ENCODE measurements around the gene THRB.

GRCh38 chr3:24487325-24488262, 7.1 kb downstream of the THRB start:
- no peak for TF ChIP-seq EZH2 (IDR thresholded peaks at IDR 0.05; ENCODE audit: borderline replicate concordance)
- TF ChIP-seq CTCF (IDR thresholded peaks at IDR 0.05; ENCODE audit: poor library complexity): no peak
- TF ChIP-seq EZH2phosphoT487 (IDR thresholded peaks at IDR 0.05; ENCODE audit: low read depth, severe bottlenecking, unreplicated experiment): no peak
